Astrocyte (in vitro differentiated cells and primary cell): ENCODE data around the gene DUSP10. TPM values are rescaled to one million over a fixed set of nuclear protein-coding genes. Genes with fewer than 3 reads are reported as not detected.
A peak's percentile ranks its signal among the peaks of the same experiment; 100 is the strongest.

ENCODE experiments used
- DNase-seq: peaks from one replicate; pipeline ENCODE4 v3.0.0-alpha.2; 2010; ENCODE audit warnings: low read depth
- FAIRE-seq: peaks from 2 replicates; lab custom pipeline; 2011; peaks lifted over from hg19 to GRCh38; lab: Jason Lieb, UNC
- H2AFZ ChIP-seq: 2 replicates; pipeline ENCODE4 v1.6.0; 2012; ENCODE audit warnings: low read depth, low read length, inconsistent platforms
- H3K27ac ChIP-seq: 2 replicates; pipeline ENCODE4 v1.5.1; 2011; ENCODE audit warnings: low read depth, low read length, inconsistent platforms
- H3K27me3 ChIP-seq: 2 replicates; pipeline ENCODE4 v1.6.0; 2011; ENCODE audit warnings: low read length, inconsistent platforms; ENCODE audit not compliant: insufficient read depth
- H3K36me3 ChIP-seq: 2 replicates; pipeline ENCODE4 v1.5.1; 2011; ENCODE audit warnings: low read length, inconsistent platforms; ENCODE audit not compliant: insufficient read depth
- H3K4me1 ChIP-seq: 2 replicates; pipeline ENCODE4 v1.5.1; 2011; ENCODE audit warnings: low read length, inconsistent platforms; ENCODE audit not compliant: insufficient read depth
- H3K4me2 ChIP-seq: 2 replicates; pipeline ENCODE4 v1.6.0; 2012; ENCODE audit warnings: low read length, inconsistent platforms
- H3K4me3 ChIP-seq: 2 replicates; pipeline ENCODE4 v1.5.1; 2011; ENCODE audit warnings: low read depth, mild to moderate bottlenecking, low read length, inconsistent platforms; ENCODE audit not compliant: insufficient read depth
- H3K79me2 ChIP-seq: 2 replicates; pipeline ENCODE4 v1.6.0; 2012; ENCODE audit warnings: mild to moderate bottlenecking, low read length, inconsistent platforms; ENCODE audit not compliant: insufficient read depth
- H3K9ac ChIP-seq: 2 replicates; pipeline ENCODE4 v1.6.0; 2012; ENCODE audit warnings: mild to moderate bottlenecking, low read length, inconsistent platforms
- H3K9me3 ChIP-seq: 2 replicates; pipeline ENCODE4 v1.5.1; 2012; ENCODE audit warnings: low read depth, mild to moderate bottlenecking, low read length, inconsistent platforms; ENCODE audit not compliant: insufficient read depth
- H4K20me1 ChIP-seq: 2 replicates; pipeline ENCODE4 v1.6.0; 2012; ENCODE audit warnings: low read length, inconsistent platforms; ENCODE audit not compliant: insufficient read depth
- H3K27ac Mint-ChIP-seq: one replicate; pipeline ENCODE4 v1.8.0; 2021; ENCODE audit warnings: mild to moderate bottlenecking, mixed read lengths; ENCODE audit not compliant: unreplicated experiment
- H3K27me3 Mint-ChIP-seq: one replicate; pipeline ENCODE4 v1.8.0; 2021; ENCODE audit warnings: low read depth, mixed read lengths; ENCODE audit not compliant: unreplicated experiment
- H3K36me3 Mint-ChIP-seq: one replicate; pipeline ENCODE4 v1.8.0; 2021; ENCODE audit warnings: low read depth, mixed read lengths; ENCODE audit not compliant: unreplicated experiment
- H3K4me1 Mint-ChIP-seq: one replicate; pipeline ENCODE4 v1.8.0; 2021; ENCODE audit warnings: low read depth, mixed read lengths; ENCODE audit not compliant: unreplicated experiment
- H3K4me3 Mint-ChIP-seq: one replicate; pipeline ENCODE4 v1.8.0; 2021; ENCODE audit warnings: mild to moderate bottlenecking, moderate library complexity, mixed read lengths; ENCODE audit not compliant: unreplicated experiment
- H3K9me3 Mint-ChIP-seq: one replicate; pipeline ENCODE4 v1.8.0; 2021; ENCODE audit warnings: mild to moderate bottlenecking, mixed read lengths; ENCODE audit not compliant: unreplicated experiment
- CTCF ChIP-seq: IDR thresholded peaks from 2 replicates; pipeline ENCODE4 v1.5.1; 2011; ENCODE audit warnings: low read depth, mild to moderate bottlenecking, inconsistent platforms, low read length, moderate library complexity; ENCODE audit not compliant: insufficient read depth
- EZH2 ChIP-seq: IDR thresholded peaks from 2 replicates; pipeline ENCODE4 v1.6.1; 2012; ENCODE audit warnings: mild to moderate bottlenecking, low read length, inconsistent platforms; ENCODE audit not compliant: insufficient read depth
- total RNA-seq: library from RNA; stranded (reverse); gene quantifications from 2 replicates; pipeline ENCODE4 v1.2.1, GENCODE V29; 2021

Gene DUSP10
- total RNA-seq, 1 donor from 2014 or later = 45.8 TPM

- peaks cover 47% of the 10 kb centered on the region for H3K79me2 ChIP-seq
- no peaks in the 10 kb centered on the region for H3K9me3 ChIP-seq
- TF ChIP-seq EZH2 (no peak), CTCF (no peak)
- H3K27ac ChIP-seq = peak overlapping the region; percentile 77
- Mint-ChIP-seq H3K36me3 (peaks cover 26% of the 10 kb centered on the region), H3K4me3 (no peak overlapping the region), H3K4me1 (peaks cover 89% of the 10 kb centered on the region), H3K27ac (peak overlapping the region; percentile 3), H3K9me3 (no peaks in the 10 kb centered on the region), H3K27me3 (no peaks in the 10 kb centered on the region)
- peaks cover 51% of the 10 kb centered on the region for H3K4me1 ChIP-seq
- peak overlapping the region; percentile 57 for H3K9ac ChIP-seq
- peak overlapping the region; percentile 70 for H3K4me2 ChIP-seq
- H2AFZ ChIP-seq = no peak overlapping the region
- H3K27me3 ChIP-seq = no peaks in the 10 kb centered on the region
- no peaks in the 10 kb centered on the region for H3K36me3 ChIP-seq
- FAIRE-seq = peak; percentile 90
- peak; percentile 95 for DNase-seq
- H4K20me1 ChIP-seq = peaks cover 5% of the 10 kb centered on the region
- H3K4me3 ChIP-seq = no peak overlapping the region
Observed at GRCh38 chr1:221718381-221719277, 23.3 kb downstream of the DUSP10 start.

GRCh38 chr1:221717485-221717853 is 24.4 kb downstream of the DUSP10 start:
- TF ChIP-seq CTCF (no peak), EZH2 (no peak)
- H3K4me1 ChIP-seq = peaks cover 41% of the 10 kb centered on the region
- peaks cover 5% of the 10 kb centered on the region for H4K20me1 ChIP-seq
- no peak overlapping the region for H3K9ac ChIP-seq
- no peaks in the 10 kb centered on the region for H3K36me3 ChIP-seq
- H2AFZ ChIP-seq = no peak overlapping the region
- H3K4me3 ChIP-seq = no peak overlapping the region
- DNase-seq (no peak), FAIRE-seq (no peak)
- Mint-ChIP-seq H3K36me3 (peaks cover 20% of the 10 kb centered on the region), H3K4me1 (peaks cover 85% of the 10 kb centered on the region), H3K27me3 (no peaks in the 10 kb centered on the region), H3K27ac (peak overlapping the region; percentile 30), H3K4me3 (no peak overlapping the region), H3K9me3 (no peaks in the 10 kb centered on the region)
- peaks cover 40% of the 10 kb centered on the region for H3K79me2 ChIP-seq
- no peaks in the 10 kb centered on the region for H3K9me3 ChIP-seq
- peak overlapping the region; percentile 16 for H3K27ac ChIP-seq
- H3K27me3 ChIP-seq = no peaks in the 10 kb centered on the region
- no peak overlapping the region for H3K4me2 ChIP-seq
